HFFc6 (cell line): ENCODE results near the gene TSPAN11. TPM values are rescaled to one million over a fixed set of nuclear protein-coding genes. Genes with fewer than 3 reads are reported as not detected.

Source experiments
- DNase-seq: peaks from one replicate; pipeline ENCODE4 v3.0.0-alpha.2; 2018
- H3K27ac Mint-ChIP-seq: 2 replicates; pipeline ENCODE4 v1.8.0; 2020; ENCODE audit warnings: mild to moderate bottlenecking, mixed read lengths
- H3K27me3 Mint-ChIP-seq: 2 replicates; pipeline ENCODE4 v1.8.0; 2021; ENCODE audit warnings: mild to moderate bottlenecking, moderate library complexity, mixed read lengths; ENCODE audit not compliant: insufficient read depth
- H3K36me3 Mint-ChIP-seq: 2 replicates; pipeline ENCODE4 v1.8.0; 2021; ENCODE audit warnings: low read depth, mixed read lengths
- H3K4me1 Mint-ChIP-seq: 2 replicates; pipeline ENCODE4 v1.8.0; 2020; ENCODE audit warnings: low read depth, mixed read lengths
- H3K4me3 Mint-ChIP-seq: 2 replicates; pipeline ENCODE4 v1.8.0; 2020; ENCODE audit warnings: mild to moderate bottlenecking, moderate library complexity, mixed read lengths
- H3K9me3 Mint-ChIP-seq: 2 replicates; pipeline ENCODE4 v1.8.0; 2020; ENCODE audit warnings: mild to moderate bottlenecking, mixed read lengths
- CTCF ChIP-seq: fragments of 200-600 bp; sonication (generic); IDR thresholded peaks from 2 replicates; pipeline ENCODE4 v1.5.0; 2021; ENCODE audit warnings: antibody characterized with exemption, mild to moderate bottlenecking
- total RNA-seq, 6 experiments: library from RNA; stranded (reverse); fragmentation: NEBNext Ultra II Directional; extraction: Animal tissue kit (Norgen Biotek cat#: 25700); gene quantifications; 2 replicates in 1 of 6; 3 replicates in 5 of 6; pipeline ENCODE4 v1.2.3, GENCODE V29; 2021

Gene TSPAN11
- total RNA-seq, 6 experiments from 2014 or later = 0.17 to 0.18 TPM; not detected in 4

- no peak for TF ChIP-seq CTCF
- Mint-ChIP-seq H3K27ac (no peak overlapping the region), H3K27me3 (peaks cover 38% of the 10 kb centered on the region), H3K9me3 (no peaks in the 10 kb centered on the region), H3K4me1 (no peaks in the 10 kb centered on the region), H3K4me3 (no peak overlapping the region), H3K36me3 (no peaks in the 10 kb centered on the region)
- no peak for DNase-seq
Measured at GRCh38 chr12:30978639-30979038, 52.1 kb downstream of the TSPAN11 start.

- Mint-ChIP-seq H3K27me3 (peaks cover 32% of the 10 kb centered on the region), H3K4me3 (no peak overlapping the region), H3K27ac (no peak overlapping the region), H3K36me3 (no peaks in the 10 kb centered on the region), H3K4me1 (no peaks in the 10 kb centered on the region), H3K9me3 (no peaks in the 10 kb centered on the region)
- DNase-seq = no peak
- TF ChIP-seq CTCF = no peak
Measured at GRCh38 chr12:30979371-30980259, 53.1 kb downstream of the TSPAN11 start.

- Mint-ChIP-seq H3K4me1 (no peaks in the 10 kb centered on the region), H3K4me3 (no peak overlapping the region), H3K9me3 (no peaks in the 10 kb centered on the region), H3K27me3 (peaks cover 30% of the 10 kb centered on the region), H3K36me3 (no peaks in the 10 kb centered on the region), H3K27ac (no peak overlapping the region)
- no peak for TF ChIP-seq CTCF
- no peak for DNase-seq
Measured at GRCh38 chr12:30980955-30981662, 54.6 kb downstream of the TSPAN11 start.

GRCh38 chr12:30982413-30982812, 55.9 kb downstream of the TSPAN11 start:
- H3K36me3 Mint-ChIP-seq = no peaks in the 10 kb centered on the region
- TF ChIP-seq CTCF = no peak
- no peak overlapping the region for H3K27ac Mint-ChIP-seq
- H3K4me1 Mint-ChIP-seq = no peaks in the 10 kb centered on the region
- no peak overlapping the region for H3K4me3 Mint-ChIP-seq
- DNase-seq = no peak
- H3K27me3 Mint-ChIP-seq = peaks cover 32% of the 10 kb centered on the region
- H3K9me3 Mint-ChIP-seq = no peaks in the 10 kb centered on the region

GRCh38 chr12:30985814-30986452, 59.4 kb downstream of the TSPAN11 start:
- no peak overlapping the region for H3K4me3 Mint-ChIP-seq
- H3K4me1 Mint-ChIP-seq = peaks cover 5% of the 10 kb centered on the region; the same call in 1 of the 2 replicates
- peak; percentile 33 for DNase-seq
- H3K9me3 Mint-ChIP-seq = no peaks in the 10 kb centered on the region
- peaks cover 13% of the 10 kb centered on the region for H3K27me3 Mint-ChIP-seq
- no peak overlapping the region for H3K27ac Mint-ChIP-seq
- no peaks in the 10 kb centered on the region for H3K36me3 Mint-ChIP-seq
- TF ChIP-seq CTCF = peak; percentile 79
